Liver (tissue), 3 donors: ENCODE results near the gene SFT2D2.
"Not testable (repeated sequence)": the region's sequence is repeated elsewhere in the genome, so short reads cannot be mapped to it uniquely, and the experiment has no call there.

ENCODE experiments used
- EGR1 ChIP-seq, 2 donors: IDR thresholded peaks; 2 replicates each; pipeline ENCODE4 v1.6.1; 2016 to 2018; ENCODE audit warnings: antibody characterized with exemption in 2 of 2, low read depth in 2 of 2
- NR2F2 ChIP-seq: IDR thresholded peaks from 2 replicates; pipeline ENCODE4 v1.6.1; 2016; ENCODE audit warnings: antibody characterized with exemption
- TF ChIP-seq, protein P1 (sequence below): fragments of 150-350 bp; IDR thresholded peaks from 2 replicates; pipeline ENCODE4 v1.5.1; 2017; ENCODE audit warnings: improper control_type of control experiment, low read depth, low read length; ENCODE audit not compliant: missing input control
- TF ChIP-seq, protein P2 (sequence below): IDR thresholded peaks from 2 replicates; pipeline ENCODE4 v1.6.1; 2016; ENCODE audit warnings: antibody characterized with exemption, mild to moderate bottlenecking
- TF ChIP-seq, protein P3 (sequence below): IDR thresholded peaks from 2 replicates; pipeline ENCODE4 v1.6.1; 2016; ENCODE audit warnings: antibody characterized with exemption
- donor health status: healthy.
- donor health status: healthy.

DNA sequence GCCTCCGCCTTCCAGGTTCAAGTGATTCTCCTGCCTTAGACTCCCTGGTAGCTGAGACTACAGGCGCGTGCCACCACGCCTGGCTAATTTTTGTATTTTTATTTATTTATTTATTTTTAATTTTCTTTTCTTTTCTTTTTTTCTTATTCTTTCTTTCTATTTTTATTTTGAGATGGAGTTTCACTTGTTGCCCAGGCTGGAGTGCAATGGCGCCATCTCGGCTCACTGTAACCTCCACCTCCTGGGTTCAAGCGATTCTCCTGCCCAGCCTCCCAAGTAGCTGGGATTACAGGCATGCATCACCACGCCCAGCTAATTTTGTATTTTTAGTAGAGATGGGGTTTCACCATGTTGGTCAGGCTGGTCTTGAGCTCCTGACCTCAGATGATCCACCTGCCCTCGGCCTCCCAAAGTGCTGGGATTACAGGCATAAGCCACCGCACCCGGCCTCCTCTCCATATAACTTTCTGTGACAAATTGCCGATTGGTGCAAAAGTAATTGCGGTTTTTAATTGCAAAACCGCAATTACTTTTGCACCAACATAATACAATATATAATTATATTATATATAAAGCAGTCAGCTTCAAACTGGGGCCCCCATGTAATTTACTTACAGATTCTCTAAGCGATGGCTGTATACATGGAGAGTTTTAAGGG, 44.6 kb upstream of the SFT2D2 start:
- TF ChIP-seq, protein P1, sequence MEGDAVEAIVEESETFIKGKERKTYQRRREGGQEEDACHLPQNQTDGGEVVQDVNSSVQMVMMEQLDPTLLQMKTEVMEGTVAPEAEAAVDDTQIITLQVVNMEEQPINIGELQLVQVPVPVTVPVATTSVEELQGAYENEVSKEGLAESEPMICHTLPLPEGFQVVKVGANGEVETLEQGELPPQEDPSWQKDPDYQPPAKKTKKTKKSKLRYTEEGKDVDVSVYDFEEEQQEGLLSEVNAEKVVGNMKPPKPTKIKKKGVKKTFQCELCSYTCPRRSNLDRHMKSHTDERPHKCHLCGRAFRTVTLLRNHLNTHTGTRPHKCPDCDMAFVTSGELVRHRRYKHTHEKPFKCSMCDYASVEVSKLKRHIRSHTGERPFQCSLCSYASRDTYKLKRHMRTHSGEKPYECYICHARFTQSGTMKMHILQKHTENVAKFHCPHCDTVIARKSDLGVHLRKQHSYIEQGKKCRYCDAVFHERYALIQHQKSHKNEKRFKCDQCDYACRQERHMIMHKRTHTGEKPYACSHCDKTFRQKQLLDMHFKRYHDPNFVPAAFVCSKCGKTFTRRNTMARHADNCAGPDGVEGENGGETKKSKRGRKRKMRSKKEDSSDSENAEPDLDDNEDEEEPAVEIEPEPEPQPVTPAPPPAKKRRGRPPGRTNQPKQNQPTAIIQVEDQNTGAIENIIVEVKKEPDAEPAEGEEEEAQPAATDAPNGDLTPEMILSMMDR, result not testable (repeated sequence)
- TF ChIP-seq, protein P2, sequence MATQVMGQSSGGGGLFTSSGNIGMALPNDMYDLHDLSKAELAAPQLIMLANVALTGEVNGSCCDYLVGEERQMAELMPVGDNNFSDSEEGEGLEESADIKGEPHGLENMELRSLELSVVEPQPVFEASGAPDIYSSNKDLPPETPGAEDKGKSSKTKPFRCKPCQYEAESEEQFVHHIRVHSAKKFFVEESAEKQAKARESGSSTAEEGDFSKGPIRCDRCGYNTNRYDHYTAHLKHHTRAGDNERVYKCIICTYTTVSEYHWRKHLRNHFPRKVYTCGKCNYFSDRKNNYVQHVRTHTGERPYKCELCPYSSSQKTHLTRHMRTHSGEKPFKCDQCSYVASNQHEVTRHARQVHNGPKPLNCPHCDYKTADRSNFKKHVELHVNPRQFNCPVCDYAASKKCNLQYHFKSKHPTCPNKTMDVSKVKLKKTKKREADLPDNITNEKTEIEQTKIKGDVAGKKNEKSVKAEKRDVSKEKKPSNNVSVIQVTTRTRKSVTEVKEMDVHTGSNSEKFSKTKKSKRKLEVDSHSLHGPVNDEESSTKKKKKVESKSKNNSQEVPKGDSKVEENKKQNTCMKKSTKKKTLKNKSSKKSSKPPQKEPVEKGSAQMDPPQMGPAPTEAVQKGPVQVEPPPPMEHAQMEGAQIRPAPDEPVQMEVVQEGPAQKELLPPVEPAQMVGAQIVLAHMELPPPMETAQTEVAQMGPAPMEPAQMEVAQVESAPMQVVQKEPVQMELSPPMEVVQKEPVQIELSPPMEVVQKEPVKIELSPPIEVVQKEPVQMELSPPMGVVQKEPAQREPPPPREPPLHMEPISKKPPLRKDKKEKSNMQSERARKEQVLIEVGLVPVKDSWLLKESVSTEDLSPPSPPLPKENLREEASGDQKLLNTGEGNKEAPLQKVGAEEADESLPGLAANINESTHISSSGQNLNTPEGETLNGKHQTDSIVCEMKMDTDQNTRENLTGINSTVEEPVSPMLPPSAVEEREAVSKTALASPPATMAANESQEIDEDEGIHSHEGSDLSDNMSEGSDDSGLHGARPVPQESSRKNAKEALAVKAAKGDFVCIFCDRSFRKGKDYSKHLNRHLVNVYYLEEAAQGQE, result not testable (repeated sequence)
- not testable (repeated sequence) for TF ChIP-seq NR2F2; EGR1 (IDR thresholded peaks at IDR 0.05; ENCODE audit: low read depth in 2 of 2)
- TF ChIP-seq, protein P3, sequence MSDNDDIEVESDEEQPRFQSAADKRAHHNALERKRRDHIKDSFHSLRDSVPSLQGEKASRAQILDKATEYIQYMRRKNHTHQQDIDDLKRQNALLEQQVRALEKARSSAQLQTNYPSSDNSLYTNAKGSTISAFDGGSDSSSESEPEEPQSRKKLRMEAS, result not testable (repeated sequence)
